ENCODE results near the gene TBX1.

Gene TBX1

GRCh38 chr22:19750507-19751490 lies 9.8 kb upstream of the TBX1 start:
- Histone ChIP-seq H3K9ac (no peak overlapping the region), H3K4me3 (no peak overlapping the region), H3K36me3 (no peaks in the 10 kb centered on the region), H3K4me2 (no peak overlapping the region), H3K27me3 (peaks cover 52 to 79% (median 68%) of the 10 kb centered on the region in 11 experiments), H3K27ac (no peak overlapping the region), H3K4me1 (peaks cover 5 to 18% (median 10%) of the 10 kb centered on the region in 10 experiments; a peak in 18 of 20 replicates), H3K9me3 (replicated peaks in 1 of 11) (no peaks in the 10 kb centered on the region), H4K20me1 (peaks cover 0 to 66% (median 18%) of the 10 kb centered on the region in 11 experiments; a peak in 16 of 22 replicates)
- TF ChIP-seq Cebpa-rat (IDR thresholded peaks at IDR 0.05) = no peak

GRCh38 chr22:19751497-19752245 lies 8.9 kb upstream of the TBX1 start:
- TF ChIP-seq Cebpa-rat (IDR thresholded peaks at IDR 0.05) = no peak
- Histone ChIP-seq H3K9me3 (replicated peaks in 1 of 11) (no peaks in the 10 kb centered on the region), H4K20me1 (peaks cover 0 to 73% (median 27%) of the 10 kb centered on the region in 11 experiments; a peak in 16 of 22 replicates), H3K4me3 (no peak overlapping the region), H3K9ac (no peak overlapping the region), H3K27ac (no peak overlapping the region), H3K36me3 (no peaks in the 10 kb centered on the region), H3K4me1 (peaks cover 0 to 15% (median 9%) of the 10 kb centered on the region in 10 experiments; a peak in 11 of 20 replicates), H3K27me3 (peaks cover 60 to 87% (median 77%) of the 10 kb centered on the region in 11 experiments), H3K4me2 (no peak overlapping the region)

- H4K20me1 ChIP-seq = peaks cover 0 to 80% (median 41%) of the 10 kb centered on the region in 11 experiments; a peak in 17 of 22 replicates
- TF ChIP-seq Cebpa-rat (IDR thresholded peaks at IDR 0.05) = no peak
- H3K4me1 ChIP-seq = peaks cover 8 to 29% (median 20%) of the 10 kb centered on the region in 10 experiments; a peak in 18 of 20 replicates
- no peaks in the 10 kb centered on the region for H3K36me3 ChIP-seq
- H3K9ac ChIP-seq = no peak overlapping the region
- no peak overlapping the region for H3K27ac ChIP-seq
- H3K9me3 ChIP-seq (replicated peaks in 1 of 11) = no peaks in the 10 kb centered on the region
- no peak overlapping the region for H3K4me3 ChIP-seq
- no peak overlapping the region for H3K4me2 ChIP-seq
- H3K27me3 ChIP-seq = peaks cover 76 to 98% (median 93%) of the 10 kb centered on the region in 11 experiments
Observed at GRCh38 chr22:19753090-19753842, 7.3 kb upstream of the TBX1 start.

- H3K27me3 ChIP-seq = peaks cover 81 to 98% (median 96%) of the 10 kb centered on the region in 11 experiments
Observed at GRCh38 chr22:19753996-19754700, 6.4 kb upstream of the TBX1 start.

GRCh38 chr22:19754701-19755144 lies 5.9 kb upstream of the TBX1 start:
- H3K4me1 ChIP-seq = peaks cover 7 to 23% (median 19%) of the 10 kb centered on the region in 10 experiments; a peak in 18 of 20 replicates

More at GRCh38 chr22:19753996-19754700, 6.4 kb upstream of the TBX1 start:
- no peak for TF ChIP-seq Cebpa-rat (IDR thresholded peaks at IDR 0.05)
- no peak overlapping the region for H3K4me2 ChIP-seq
- no peak overlapping the region for H3K27ac ChIP-seq
- H3K4me3 ChIP-seq = no peak overlapping the region
- peaks cover 0 to 88% (median 50%) of the 10 kb centered on the region in 11 experiments; a peak in 17 of 22 replicates for H4K20me1 ChIP-seq
- H3K9me3 ChIP-seq (replicated peaks in 1 of 11) = no peaks in the 10 kb centered on the region
- H3K9ac ChIP-seq = no peak overlapping the region
- peaks cover 7 to 23% (median 17%) of the 10 kb centered on the region in 10 experiments; a peak in 18 of 20 replicates for H3K4me1 ChIP-seq
- H3K36me3 ChIP-seq = no peaks in the 10 kb centered on the region

DNA sequence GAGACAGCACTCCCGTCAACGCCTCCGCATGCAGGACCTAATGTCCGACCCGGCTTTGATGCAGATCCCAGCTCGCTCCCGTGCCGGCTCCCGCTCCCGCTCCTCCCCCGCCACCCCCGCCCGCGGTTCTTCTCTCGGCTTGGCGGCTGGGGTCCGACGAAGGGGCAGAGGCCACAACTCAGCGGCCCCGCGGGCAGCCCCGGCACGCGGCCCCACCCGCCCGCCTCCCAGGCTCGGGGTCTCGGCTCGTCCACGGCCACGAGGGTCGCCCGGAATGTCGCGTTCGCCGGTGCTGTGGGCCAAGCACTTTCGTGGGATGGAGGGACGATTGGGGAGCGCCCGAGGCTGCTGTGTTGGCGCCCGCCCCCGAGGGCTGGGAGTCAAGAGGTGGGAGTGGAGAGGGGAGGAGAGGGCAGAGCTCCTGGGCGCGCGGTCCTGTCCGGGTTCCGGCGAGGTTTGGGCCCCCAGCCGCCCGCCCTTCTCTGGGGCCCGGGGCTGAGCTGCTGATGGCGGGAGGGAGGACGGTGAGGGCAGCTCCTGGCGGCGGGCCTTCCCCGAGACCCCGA lies 5.3 kb upstream of the TBX1 start:
- Histone ChIP-seq H4K20me1 (peaks cover 0 to 89% (median 60%) of the 10 kb centered on the region in 11 experiments; a peak in 17 of 22 replicates), H3K4me3 (no peak overlapping the region), H3K27ac (no peak overlapping the region), H3K36me3 (no peaks in the 10 kb centered on the region), H3K9me3 (replicated peaks in 1 of 11) (no peaks in the 10 kb centered on the region), H3K4me2 (no peak overlapping the region), H3K27me3 (peaks cover 92 to 98% (median 96%) of the 10 kb centered on the region in 11 experiments), H3K4me1 (peaks cover 7 to 25% (median 19%) of the 10 kb centered on the region in 10 experiments; a peak in 18 of 20 replicates), H3K9ac (no peak overlapping the region)
- TF ChIP-seq Cebpa-rat (IDR thresholded peaks at IDR 0.05) = no peak

More at GRCh38 chr22:19754701-19755144, 5.9 kb upstream of the TBX1 start:
- H3K4me2 ChIP-seq = no peak overlapping the region
- no peaks in the 10 kb centered on the region for H3K36me3 ChIP-seq
- H4K20me1 ChIP-seq = peaks cover 0 to 88% (median 56%) of the 10 kb centered on the region in 11 experiments; a peak in 17 of 22 replicates
- no peaks in the 10 kb centered on the region for H3K9me3 ChIP-seq (replicated peaks in 1 of 11)
- TF ChIP-seq Cebpa-rat (IDR thresholded peaks at IDR 0.05) = no peak
- no peak overlapping the region for H3K9ac ChIP-seq
- no peak overlapping the region for H3K4me3 ChIP-seq
- H3K27me3 ChIP-seq = peaks cover 87 to 98% (median 96%) of the 10 kb centered on the region in 11 experiments
- H3K27ac ChIP-seq = no peak overlapping the region

GRCh38 chr22:19755722-19756287 lies 4.8 kb upstream of the TBX1 start:
- no peaks in the 10 kb centered on the region for H3K36me3 ChIP-seq
- H3K4me2 ChIP-seq = peak overlapping the region in 8 of 11 experiments; percentile 47 to 87 (median 64); a peak in 9 of 22 replicates
- no peak overlapping the region for H3K27ac ChIP-seq
- H3K4me3 ChIP-seq = peak overlapping the region in 1 of 10 experiments; percentile 38; a peak in 1 of 20 replicates
- peaks cover 97 to 100% (median 100%) of the 10 kb centered on the region in 11 experiments for H3K27me3 ChIP-seq
- no peaks in the 10 kb centered on the region for H3K9me3 ChIP-seq (replicated peaks in 1 of 11)
- peaks cover 0 to 89% (median 60%) of the 10 kb centered on the region in 11 experiments; a peak in 17 of 22 replicates for H4K20me1 ChIP-seq
- H3K9ac ChIP-seq = no peak overlapping the region
- H3K4me1 ChIP-seq = peaks cover 7 to 25% (median 19%) of the 10 kb centered on the region in 10 experiments; a peak in 18 of 20 replicates
- TF ChIP-seq Cebpa-rat (IDR thresholded peaks at IDR 0.05) = no peak

All from BLaER1 treated with 17β-estradiol and CSF1 and Interleukin-3, amounts not matched to agents 10 nM and 100 nM (cell line).